Naive thymus-derived CD4-positive, alpha-beta T cell (primary cell): ENCODE measurements around the gene ST6GALNAC3. TPM values are rescaled to one million over a fixed set of nuclear protein-coding genes. Genes with fewer than 3 reads are reported as not detected.
A peak's percentile ranks its signal among the peaks of the same experiment; 100 is the strongest.

Experiments
- ATAC-seq: fragments of 150-1000 bp; cut with Tn5 transposase; 2 replicates; pipeline ENCODE4 v1.10.0; 2021; ENCODE audit warnings: mild to moderate bottlenecking, moderate library complexity
- CTCF ChIA-PET: fragments of 350-600 bp; sonication (Branson Sonifier 250); formaldehyde crosslinking; loops from one replicate; lab custom pipeline; 2021; ENCODE audit warnings: antibody characterized with exemption; lab: Charles Lee
- POLR2A ChIA-PET: fragments of 350-600 bp; sonication (Branson Sonifier 250); formaldehyde crosslinking; loops from one replicate; lab custom pipeline; 2021; ENCODE audit warnings: antibody characterized with exemption, inconsistent platforms; lab: Charles Lee
- DNase-seq, 9 donors: peaks; one replicate each; pipeline versions ENCODE4 v3.0.0 to v3.0.0-alpha.2; 2020 to 2022; ENCODE audit warnings: mixed read lengths in 1 of 9
- H3K27ac ChIP-seq: one replicate; pipeline ENCODE4 v1.7.0; 2013; ENCODE audit warnings: mild to moderate bottlenecking, low read depth, low read length, moderate library complexity
- H3K27me3 ChIP-seq, 2 donors: one replicate each; pipeline ENCODE4 v1.7.0; 2013; ENCODE audit warnings: low read length in 2 of 2, mild to moderate bottlenecking in 2 of 2, moderate library complexity in 2 of 2; ENCODE audit not compliant: control insufficient read depth in 2 of 2, insufficient read depth in 2 of 2
- H3K36me3 ChIP-seq, 3 experiments: 1 replicate in 2 of 3; 2 replicates in 1 of 3; pipeline ENCODE4 v1.7.0; 2013; ENCODE audit warnings: low read length in 3 of 3, mild to moderate bottlenecking in 3 of 3, moderate library complexity in 1 of 3; ENCODE audit not compliant: insufficient read depth in 3 of 3, control insufficient read depth in 2 of 3
- H3K4me1 ChIP-seq, 2 donors: one replicate each; pipeline ENCODE4 v1.7.0; 2013; ENCODE audit warnings: low read length in 2 of 2, mild to moderate bottlenecking in 2 of 2, moderate library complexity in 1 of 2; ENCODE audit not compliant: control insufficient read depth in 2 of 2, insufficient read depth in 2 of 2
- H3K4me3 ChIP-seq: 2 replicates; pipeline ENCODE4 v1.7.0; 2013; ENCODE audit warnings: mild to moderate bottlenecking, low read length
- H3K9me3 ChIP-seq, 3 experiments: 1 replicate in 2 of 3; 2 replicates in 1 of 3; pipeline ENCODE4 v1.7.0; 2013; ENCODE audit warnings: low read length in 3 of 3; ENCODE audit not compliant: control insufficient read depth in 2 of 3
- H3K27ac Mint-ChIP-seq, 9 donors: one replicate each; pipeline ENCODE4 v1.8.0; 2020 to 2022; ENCODE audit warnings: mixed read lengths in 9 of 9, mild to moderate bottlenecking in 8 of 9, moderate library complexity in 5 of 9, inconsistent platforms in 2 of 9
- H3K27me3 Mint-ChIP-seq, 5 donors: one replicate each; pipeline ENCODE4 v1.8.0; 2021 to 2022; ENCODE audit warnings: mixed read lengths in 5 of 5, mild to moderate bottlenecking in 1 of 5
- H3K36me3 Mint-ChIP-seq, 5 donors: one replicate each; pipeline ENCODE4 v1.8.0; 2020 to 2022; ENCODE audit warnings: mixed read lengths in 5 of 5, mild to moderate bottlenecking in 3 of 5, inconsistent platforms in 1 of 5
- H3K4me1 Mint-ChIP-seq, 7 donors: one replicate each; pipeline ENCODE4 v1.8.0; 2020 to 2022; ENCODE audit warnings: mixed read lengths in 7 of 7, mild to moderate bottlenecking in 3 of 7, inconsistent platforms in 1 of 7
- H3K4me3 Mint-ChIP-seq, 10 donors: one replicate each; pipeline ENCODE4 v1.8.0; 2020 to 2022; ENCODE audit warnings: mild to moderate bottlenecking in 10 of 10, mixed read lengths in 10 of 10, moderate library complexity in 6 of 10, inconsistent platforms in 2 of 10
- H3K9me3 Mint-ChIP-seq, 11 donors: one replicate each; pipeline ENCODE4 v1.8.0; 2020 to 2022; ENCODE audit warnings: mixed read lengths in 11 of 11, mild to moderate bottlenecking in 4 of 11, inconsistent platforms in 1 of 11, moderate library complexity in 1 of 11
- intact Hi-C, 2 donors: fragments of 100-400 bp; cut with micrococcal nuclease; formaldehyde crosslinking; loops; one replicate each; pipeline ENCODE4 v1.15.1; 2023
- polyA plus RNA-seq, 2 donors: library from polyadenylated mRNA; unstranded; fragments of 300-500 nt; fragmentation: Illumina TruSeq; gene quantifications; one replicate each; pipeline ENCODE4 v1.2.3, GENCODE V29; 2021
- total RNA-seq, 6 experiments: library from RNA in 5 of 6; stranded (reverse) in 5 of 6; gene quantifications; 1 replicate in 5 of 6; 2 replicates in 1 of 6; pipeline ENCODE4 v1.2.3 and lab custom pipeline; 2021 to 2026

The ST6GALNAC3 gene
- total and polyA plus RNA-seq, 7 experiments from 2014 or later: 0.17 to 4.8 (median 2.1) TPM; not detected in 1

GRCh38 chr1:76501136-76501535 lies 426.6 kb downstream of the ST6GALNAC3 start:
- H3K27me3 ChIP-seq: no peaks in the 10 kb centered on the region
- Mint-ChIP-seq H3K4me1 (peaks cover 6 to 20% (median 16%) of the 10 kb centered on the region in 7 donors), H3K9me3 (no peaks in the 10 kb centered on the region), H3K27me3 (no peaks in the 10 kb centered on the region), H3K36me3 (no peaks in the 10 kb centered on the region), H3K27ac (peak overlapping the region in 2 of 9 donors; percentile 19 to 42), H3K4me3 (peak overlapping the region in 8 of 10 donors; percentile 30 to 64 (median 59))
- H3K9me3 ChIP-seq: no peaks in the 10 kb centered on the region
- peaks cover 0 to 13% of the 10 kb centered on the region in 2 donors for H3K4me1 ChIP-seq
- ATAC-seq (no peak), DNase-seq (no peak)
- ChIA-PET POLR2A (interaction anchor here (0.6 to 0.7 kb wide), 2 partner anchors 332 to 506 kb away, joined by 3 read pairs; no protein-coding TSS in a partner anchor), CTCF (no interaction called here)
- no peak overlapping the region for H3K4me3 ChIP-seq
- H3K36me3 ChIP-seq: no peaks in the 10 kb centered on the region
- intact Hi-C loops: loop anchor here in 1 of 2 donors (10.0 kb wide), 1 partner anchor 346 kb away; no protein-coding TSS in a partner anchor
- no peak overlapping the region for H3K27ac ChIP-seq

- H3K4me3 Mint-ChIP-seq: peak overlapping the region in 8 of 10 donors; percentile 30 to 64 (median 59)
- ChIA-PET POLR2A (interaction anchor here (0.6 to 0.7 kb wide), 2 partner anchors 332 to 506 kb away, joined by 3 read pairs; no protein-coding TSS in a partner anchor), CTCF (no interaction called here)
- Histone ChIP-seq H3K4me1 (peaks cover 0 to 13% of the 10 kb centered on the region in 2 donors), H3K27me3 (no peaks in the 10 kb centered on the region), H3K9me3 (no peaks in the 10 kb centered on the region), H3K27ac (no peak overlapping the region), H3K36me3 (no peaks in the 10 kb centered on the region), H3K4me3 (no peak overlapping the region)
- peak in 5 of 9 donors; percentile 7 to 28 (median 19) for DNase-seq
- H3K4me1 Mint-ChIP-seq: peaks cover 6 to 20% (median 16%) of the 10 kb centered on the region in 7 donors
- H3K9me3 Mint-ChIP-seq: no peaks in the 10 kb centered on the region
- H3K27ac Mint-ChIP-seq: peak overlapping the region in 5 of 9 donors; percentile 14 to 72 (median 38)
- H3K36me3 Mint-ChIP-seq: no peaks in the 10 kb centered on the region
- intact Hi-C loops: loop anchor here in 1 of 2 donors (10.0 kb wide), 1 partner anchor 347 kb away; no protein-coding TSS in a partner anchor
- no peaks in the 10 kb centered on the region for H3K27me3 Mint-ChIP-seq
- no peak for ATAC-seq
Measured at GRCh38 chr1:76501586-76502219, 427.2 kb downstream of the ST6GALNAC3 start.

GRCh38 chr1:76503100-76503499 lies 428.6 kb downstream of the ST6GALNAC3 start:
- intact Hi-C loops: loop anchor here in 1 of 2 donors (10.0 kb wide), 1 partner anchor 348 kb away; no protein-coding TSS in a partner anchor
- Mint-ChIP-seq H3K27ac (no peak overlapping the region), H3K9me3 (no peaks in the 10 kb centered on the region), H3K4me1 (peaks cover 6 to 20% (median 16%) of the 10 kb centered on the region in 7 donors), H3K4me3 (no peak overlapping the region), H3K27me3 (no peaks in the 10 kb centered on the region), H3K36me3 (no peaks in the 10 kb centered on the region)
- Histone ChIP-seq H3K4me1 (peaks cover 0 to 13% of the 10 kb centered on the region in 2 donors), H3K9me3 (no peaks in the 10 kb centered on the region), H3K36me3 (no peaks in the 10 kb centered on the region), H3K27ac (no peak overlapping the region), H3K27me3 (no peaks in the 10 kb centered on the region), H3K4me3 (no peak overlapping the region)
- no peak for ATAC-seq
- no peak for DNase-seq
- ChIA-PET CTCF (no interaction called here), POLR2A (no interaction called here)

- ATAC-seq (no peak), DNase-seq (no peak)
- peaks cover 6 to 20% (median 16%) of the 10 kb centered on the region in 7 donors for H3K4me1 Mint-ChIP-seq
- intact Hi-C loops: loop anchor here in 1 of 2 donors (10.0 kb wide), 1 partner anchor 349 kb away; no protein-coding TSS in a partner anchor
- no peak overlapping the region for H3K4me3 Mint-ChIP-seq
- H3K27me3 Mint-ChIP-seq: no peaks in the 10 kb centered on the region
- Histone ChIP-seq H3K36me3 (no peaks in the 10 kb centered on the region), H3K9me3 (no peaks in the 10 kb centered on the region), H3K4me3 (no peak overlapping the region), H3K27ac (no peak overlapping the region), H3K27me3 (no peaks in the 10 kb centered on the region), H3K4me1 (peaks cover 0 to 13% of the 10 kb centered on the region in 2 donors)
- no peak overlapping the region for H3K27ac Mint-ChIP-seq
- no peaks in the 10 kb centered on the region for H3K36me3 Mint-ChIP-seq
- POLR2A ChIA-PET: no interaction called here
- CTCF ChIA-PET: no interaction called here
- H3K9me3 Mint-ChIP-seq: no peaks in the 10 kb centered on the region
Measured at GRCh38 chr1:76503736-76504135, 429.2 kb downstream of the ST6GALNAC3 start.

- no peak for ATAC-seq
Measured at GRCh38 chr1:76507376-76507775, 432.8 kb downstream of the ST6GALNAC3 start.

GRCh38 chr1:76508871-76509270 lies 434.3 kb downstream of the ST6GALNAC3 start:
- Mint-ChIP-seq H3K9me3 (no peaks in the 10 kb centered on the region), H3K27me3 (no peaks in the 10 kb centered on the region), H3K27ac (no peak overlapping the region), H3K36me3 (peaks cover 0 to 4% (median 0%) of the 10 kb centered on the region in 5 donors), H3K4me3 (no peak overlapping the region), H3K4me1 (peaks cover 9 to 23% (median 14%) of the 10 kb centered on the region in 7 donors)
- Histone ChIP-seq H3K4me1 (peaks cover 0 to 11% of the 10 kb centered on the region in 2 donors), H3K27me3 (no peaks in the 10 kb centered on the region), H3K4me3 (no peak overlapping the region), H3K27ac (no peak overlapping the region), H3K36me3 (no peaks in the 10 kb centered on the region), H3K9me3 (no peaks in the 10 kb centered on the region)
- no peak for ATAC-seq
- ChIA-PET POLR2A (no interaction called here), CTCF (no interaction called here)
- DNase-seq: no peak
- intact Hi-C loops: loop anchor here in 1 of 2 donors (10.0 kb wide), 1 partner anchor 354 kb away; no protein-coding TSS in a partner anchor

More at GRCh38 chr1:76507376-76507775, 432.8 kb downstream of the ST6GALNAC3 start:
- no peaks in the 10 kb centered on the region for H3K27me3 ChIP-seq
- peaks cover 0 to 11% of the 10 kb centered on the region in 2 donors for H3K4me1 ChIP-seq
- intact Hi-C loops: loop anchor here in 1 of 2 donors (10.0 kb wide), 1 partner anchor 353 kb away; no protein-coding TSS in a partner anchor
- no peak overlapping the region for H3K27ac Mint-ChIP-seq
- H3K27me3 Mint-ChIP-seq: no peaks in the 10 kb centered on the region
- DNase-seq: no peak
- ChIA-PET CTCF (interaction anchor here (0.6 kb wide), 1 partner anchor 235 kb away, joined by 3 read pairs; no protein-coding TSS in a partner anchor), POLR2A (no interaction called here)
- H3K9me3 Mint-ChIP-seq: no peaks in the 10 kb centered on the region
- H3K27ac ChIP-seq: no peak overlapping the region
- H3K4me3 ChIP-seq: no peak overlapping the region
- peaks cover 0 to 4% (median 0%) of the 10 kb centered on the region in 5 donors for H3K36me3 Mint-ChIP-seq
- H3K36me3 ChIP-seq: no peaks in the 10 kb centered on the region
- H3K9me3 ChIP-seq: no peaks in the 10 kb centered on the region
- H3K4me1 Mint-ChIP-seq: peaks cover 9 to 24% (median 15%) of the 10 kb centered on the region in 7 donors
- no peak overlapping the region for H3K4me3 Mint-ChIP-seq
